A673 (cell line): ENCODE measurements around the gene PRND. TPM values are rescaled to one million over a fixed set of nuclear protein-coding genes. Genes with fewer than 3 reads are reported as not detected.

Source experiments
- BruUV-seq: library from RNA; stranded (reverse); fragments of 400-500 nt; replicated peaks from 2 replicates; lab custom pipeline; 2021; lab: Mats Ljungman, UMichigan
- CTCF ChIA-PET: fragments of 300-600 bp; sonication (Branson Sonifier 250); formaldehyde crosslinking; loops from one replicate; lab custom pipeline; 2022; ENCODE audit warnings: antibody characterized with exemption; lab: Charles Lee
- POLR2A ChIA-PET: fragments of 300-600 bp; sonication (Branson Sonifier 250); formaldehyde crosslinking; loops from one replicate; lab custom pipeline; 2022; ENCODE audit warnings: antibody characterized with exemption; ENCODE audit not compliant: low non-redundant PET; lab: Charles Lee
- DNase-seq: peaks from one replicate; pipeline ENCODE4 v3.0.0-alpha.2; 2015; ENCODE audit warnings: low spot score
- H3K27ac ChIP-seq: fragments of 200-600 bp; sonication (generic); 2 replicates; pipeline ENCODE4 v1.5.1; 2016; ENCODE audit warnings: mixed run types, low read depth, mild to moderate bottlenecking, mixed read lengths, antibody characterized with exemption, low read length; ENCODE audit not compliant: poor library complexity, severe bottlenecking
- H3K27me3 ChIP-seq: fragments of 200-600 bp; sonication (generic); replicated peaks from 2 replicates; pipeline ENCODE4 v1.6.1; 2017; ENCODE audit warnings: mixed run types, low read depth, mild to moderate bottlenecking, mixed read lengths, antibody characterized with exemption, low read length; ENCODE audit not compliant: insufficient read depth, poor library complexity
- H3K36me3 ChIP-seq: fragments of 200-600 bp; sonication (generic); 2 replicates; pipeline ENCODE4 v1.6.1; 2016; ENCODE audit warnings: mixed run types, mild to moderate bottlenecking, mixed read lengths, antibody characterized with exemption, low read length; ENCODE audit not compliant: insufficient read depth, poor library complexity, severe bottlenecking
- H3K4me1 ChIP-seq: fragments of 200-600 bp; sonication (generic); 2 replicates; pipeline ENCODE4 v1.6.1; 2017; ENCODE audit warnings: mixed run types, mild to moderate bottlenecking, mixed read lengths, antibody characterized with exemption, low read length; ENCODE audit not compliant: insufficient read depth, poor library complexity, severe bottlenecking
- H3K4me3 ChIP-seq: fragments of 200-600 bp; sonication (generic); 2 replicates; pipeline ENCODE4 v1.5.1; 2016; ENCODE audit warnings: low read depth, mixed run types, mild to moderate bottlenecking, mixed read lengths, low read length; ENCODE audit not compliant: poor library complexity, severe bottlenecking
- H3K9me3 ChIP-seq: fragments of 200-600 bp; sonication (generic); 2 replicates; pipeline ENCODE4 v1.6.1; 2016; ENCODE audit warnings: mixed run types, low read depth, mild to moderate bottlenecking, mixed read lengths, antibody characterized with exemption, low read length; ENCODE audit not compliant: poor library complexity, severe bottlenecking
- CTCF ChIP-seq: fragments of 300-800, 200-600 bp; sonication (generic); conservative IDR thresholded peaks from 2 replicates; pipeline ENCODE4 v1.5.1; 2017; ENCODE audit warnings: low read depth, mild to moderate bottlenecking, antibody characterized with exemption, low read length, moderate library complexity, mixed read lengths
- EZH2 ChIP-seq: fragments of 200-600 bp; sonication (generic); IDR thresholded peaks from 2 replicates; pipeline ENCODE4 v1.6.1; 2017; ENCODE audit warnings: borderline replicate concordance, low read depth, mild to moderate bottlenecking, mixed read lengths, antibody characterized with exemption, low read length; ENCODE audit not compliant: poor library complexity, severe bottlenecking
- intact Hi-C: fragments of 100-400 bp; cut with micrococcal nuclease; formaldehyde crosslinking; loops from one replicate; pipeline ENCODE4 v1.10.0; 2022; ENCODE audit not compliant: unreplicated experiment
- total RNA-seq: library from RNA; stranded (reverse); gene quantifications from 2 replicates; pipeline ENCODE4 v1.2.3, GENCODE V29; 2021

Gene PRND
- total RNA-seq, 1 experiment from 2014 or later = 0.09 TPM

GRCh38 chr20:4681991-4682401 lies 39.7 kb upstream of the PRND start:
- ChIA-PET CTCF (no interaction called here), POLR2A (no interaction called here)
- Histone ChIP-seq H3K4me3 (no peak overlapping the region), H3K27me3 (no peaks in the 10 kb centered on the region), H3K36me3 (no peaks in the 10 kb centered on the region), H3K27ac (no peak overlapping the region), H3K9me3 (no peaks in the 10 kb centered on the region), H3K4me1 (peaks cover 5% of the 10 kb centered on the region)
- TF ChIP-seq CTCF (no peak), EZH2 (no peak)
- DNase-seq = no peak
- intact Hi-C loops = no loop called here
- no TSS peak for BruUV-seq

GRCh38 chr20:4682682-4683081 lies 39.0 kb upstream of the PRND start:
- Histone ChIP-seq H3K27me3 (no peaks in the 10 kb centered on the region), H3K4me3 (no peak overlapping the region), H3K9me3 (no peaks in the 10 kb centered on the region), H3K36me3 (no peaks in the 10 kb centered on the region), H3K27ac (no peak overlapping the region), H3K4me1 (peaks cover 10% of the 10 kb centered on the region)
- no peak for DNase-seq
- intact Hi-C loops = no loop called here
- CTCF ChIA-PET = no interaction called here
- BruUV-seq = no TSS peak
- TF ChIP-seq CTCF (no peak), EZH2 (no peak)
- POLR2A ChIA-PET = no interaction called here

GRCh38 chr20:4683261-4683660 lies 38.4 kb upstream of the PRND start:
- POLR2A ChIA-PET = interaction anchor here (0.6 to 0.7 kb wide), 2 partner anchors 250 to 484 kb away, joined by 3 to 7 read pairs; no protein-coding TSS in a partner anchor
- BruUV-seq = no TSS peak
- no peak for DNase-seq

More at GRCh38 chr20:4683261-4683660, 38.4 kb upstream of the PRND start:
- H3K4me3 ChIP-seq = no peak overlapping the region
- no peak for TF ChIP-seq EZH2
- no peak for TF ChIP-seq CTCF
- no peaks in the 10 kb centered on the region for H3K27me3 ChIP-seq
- intact Hi-C loops = no loop called here
- H3K36me3 ChIP-seq = no peaks in the 10 kb centered on the region
- H3K27ac ChIP-seq = no peak overlapping the region
- H3K9me3 ChIP-seq = no peaks in the 10 kb centered on the region
- CTCF ChIA-PET = no interaction called here
- H3K4me1 ChIP-seq = peaks cover 15% of the 10 kb centered on the region
